ENCODE measurements around the gene SRSF2. TPM values are rescaled to one million over a fixed set of nuclear protein-coding genes. Genes with fewer than 3 reads are reported as not detected.
A peak's percentile ranks its signal among the peaks of the same experiment; 100 is the strongest.

Gene SRSF2
- total and polyA plus RNA-seq, 9 of the 15 experiments (the other 6 are each of a cell fraction or from before 2014, with no cell fraction given) = 161 to 583 (median 393) TPM

GRCh38 chr17:76737082-76737675 lies at the start of gene SRSF2 (continued):
- TF ChIP-seq CBX1 (IDR thresholded peaks at IDR 0.05; ENCODE audit: low read depth) (peak; percentile 89), BCOR (IDR thresholded peaks at IDR 0.05) (peak; percentile 56; the same call in 1 of the 2 replicates), KDM4B (IDR thresholded peaks at IDR 0.05; ENCODE audit: borderline replicate concordance in 2 of 2, low read depth in 1 of 2) (peak in 1 of 2 experiments; percentile 79; a peak in 1 of 4 replicates), ARID1B (IDR thresholded peaks at IDR 0.05) (peak; percentile 27; the same call in 1 of the 2 replicates), EWSR1 (IDR thresholded peaks at IDR 0.05; ENCODE audit: borderline replicate concordance, low read depth, partially characterized antibody) (no peak), HMGXB4 (CRISPR knock-in tag; IDR thresholded peaks at IDR 0.05) (peak; percentile 50; the same call in 1 of the 2 replicates), CREB1 (IDR thresholded peaks at IDR 0.05) (no peak; the same call in 1 of the 2 replicates), CREB1 (CRISPR knock-in tag; IDR thresholded peaks at IDR 0.05) (peak; percentile 2; the same call in 1 of the 2 replicates), MEIS2 (IDR thresholded peaks at IDR 0.05; ENCODE audit: partially characterized antibody) (peak; percentile 82), FOXA3 (CRISPR knock-in tag; conservative IDR thresholded peaks at IDR 0.05 in 1 of 2, IDR thresholded peaks at IDR 0.05 in 1 of 2) (no peak), ARHGAP35 (IDR thresholded peaks at IDR 0.05; ENCODE audit: partially characterized antibody) (peak; percentile 46), POLR2A (conservative IDR thresholded peaks at IDR 0.05) (peak; percentile 100), FOXM1 (IDR thresholded peaks at IDR 0.05; ENCODE audit: low read depth) (peak; percentile 66; the same call in 1 of the 2 replicates), FOXM1 (CRISPR knock-in tag; IDR thresholded peaks at IDR 0.05; ENCODE audit: low read depth) (peak; percentile 94), RB1 (IDR thresholded peaks at IDR 0.05; ENCODE audit: low read depth) (peak; percentile 98), NR4A1 (CRISPR knock-in tag; IDR thresholded peaks at IDR 0.05) (no peak), NR4A1 (tag; IDR thresholded peaks at IDR 0.05) (no peak), CGGBP1 (CRISPR knock-in tag; IDR thresholded peaks at IDR 0.05) (peak; percentile 92), ZNF23 (CRISPR knock-in tag; IDR thresholded peaks at IDR 0.05) (no peak), SETDB1 (IDR thresholded peaks at IDR 0.05; ENCODE audit: low read length) (no peak), YY1 (IDR thresholded peaks at IDR 0.05; ENCODE audit: borderline replicate concordance in 1 of 3, control insufficient read depth in 1 of 3, extremely low read depth in 1 of 3, insufficient read depth in 3 of 3, insufficient read length in 1 of 3, insufficient replicate concordance in 2 of 3, low read depth in 1 of 3, low read length in 2 of 3) (peak; percentile 86 to 98 (median 98)), THRA (IDR thresholded peaks at IDR 0.05) (no peak), E2F3 (CRISPR knock-in tag; IDR thresholded peaks at IDR 0.05) (peak; percentile 96), ZNF263 (CRISPR knock-in tag; IDR thresholded peaks at IDR 0.05; ENCODE audit: borderline replicate concordance) (peak; percentile 99), NCOR1 (IDR thresholded peaks at IDR 0.05) (peak; percentile 68), NR0B1 (IDR thresholded peaks at IDR 0.05; ENCODE audit: partially characterized antibody) (no peak)

Measured in K562 (cell line).